HG03045 (cell line): ENCODE results near the gene MTFMT.
"Not testable (repeated sequence)": the region's sequence is repeated elsewhere in the genome, so short reads cannot be mapped to it uniquely, and the experiment has no call there.

Experiments
- ATAC-seq: cut with Tn5 transposase; IDR thresholded peaks from one replicate; pipeline ENCODE4 v1.9.1; 2021; ENCODE audit warnings: mild to moderate bottlenecking, moderate library complexity; ENCODE audit not compliant: unreplicated experiment

Gene MTFMT

DNA sequence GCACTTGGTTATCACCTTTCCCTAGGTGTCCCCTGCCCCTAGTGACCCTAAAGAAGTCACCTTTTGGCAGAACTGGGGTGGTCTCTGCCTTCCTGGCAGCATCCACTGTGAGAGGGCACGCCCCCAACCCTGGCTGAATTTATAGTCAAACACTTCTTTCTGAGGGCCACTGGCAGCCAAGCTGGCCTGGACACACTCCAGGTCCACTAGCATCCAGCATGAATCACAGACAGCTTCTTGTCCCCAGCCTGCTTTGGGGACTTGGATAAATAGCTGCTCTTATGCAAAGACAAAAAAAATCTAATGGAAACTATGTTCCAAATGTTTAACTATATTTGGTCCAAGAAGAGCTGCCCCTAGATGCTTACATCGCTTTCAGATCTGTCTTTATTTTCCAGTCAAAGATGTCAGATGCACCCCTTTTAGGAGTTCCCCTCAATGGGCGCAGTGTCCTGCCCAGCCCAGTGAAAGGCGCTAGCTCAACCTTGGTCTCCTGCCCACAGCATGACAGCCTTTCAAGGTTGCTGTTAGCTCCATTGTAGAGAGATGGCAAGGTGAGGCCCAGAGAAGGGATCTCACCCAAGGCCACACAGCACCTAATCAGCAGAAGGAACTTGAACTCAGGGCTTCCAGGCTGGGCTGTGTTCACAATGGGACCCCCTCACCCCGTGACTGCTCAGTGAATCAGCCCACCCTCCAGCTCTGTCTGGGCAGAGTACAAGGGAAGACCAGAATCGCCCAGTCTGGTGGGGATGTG lies 31.4 kb upstream of the MTFMT start:
- ATAC-seq, result no peak

DNA sequence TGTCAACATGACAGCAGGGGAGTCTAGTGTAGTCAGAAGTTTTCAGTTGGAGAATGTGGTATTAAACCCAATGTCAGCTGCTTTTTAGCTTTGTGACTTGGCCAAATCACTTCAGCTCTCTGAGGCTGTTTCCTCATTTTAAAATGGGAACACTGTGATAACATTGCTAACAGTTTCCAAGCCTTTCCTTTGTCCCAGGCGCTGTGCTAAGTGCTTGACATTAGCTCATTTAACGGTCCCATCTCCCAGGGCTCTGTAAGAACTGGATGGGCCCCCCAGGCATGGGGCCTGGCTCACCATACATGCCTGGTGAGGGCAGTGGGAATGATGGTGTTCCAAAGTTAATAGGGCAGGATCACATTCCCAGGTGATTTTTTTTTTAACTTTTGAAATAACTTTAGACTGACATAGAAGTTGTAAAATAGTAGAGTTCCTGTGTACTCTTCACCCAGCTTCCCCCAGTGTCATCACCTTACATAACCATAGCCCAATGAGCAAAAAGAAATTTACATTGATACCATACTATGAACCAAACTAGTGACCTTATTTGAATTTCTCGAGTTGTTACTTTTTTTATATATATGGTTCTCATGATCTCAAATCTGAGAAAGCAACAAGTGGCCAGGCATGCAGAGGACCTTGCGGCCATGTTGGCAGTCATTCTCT lies 30.6 kb upstream of the MTFMT start:
- no peak for ATAC-seq

DNA sequence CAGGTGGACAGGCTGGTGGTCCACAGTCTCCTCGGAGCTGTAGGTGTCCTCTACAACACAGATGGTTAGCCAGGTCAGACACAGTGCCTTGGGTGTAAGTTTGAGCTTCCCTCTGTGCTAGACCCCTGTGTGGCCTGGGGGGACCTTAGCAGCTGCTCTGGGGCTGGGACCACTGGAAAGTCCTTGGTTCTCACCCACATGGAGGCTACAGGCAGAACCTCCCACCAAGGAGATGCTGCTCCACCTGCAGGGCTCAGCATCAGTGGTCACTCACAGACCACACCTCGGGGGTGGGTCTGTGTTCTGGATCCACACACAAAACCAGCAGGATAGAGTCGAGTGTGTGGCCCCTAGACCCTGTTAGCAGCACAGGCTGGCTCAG lies 29.9 kb upstream of the MTFMT start:
- ATAC-seq, result no peak

DNA sequence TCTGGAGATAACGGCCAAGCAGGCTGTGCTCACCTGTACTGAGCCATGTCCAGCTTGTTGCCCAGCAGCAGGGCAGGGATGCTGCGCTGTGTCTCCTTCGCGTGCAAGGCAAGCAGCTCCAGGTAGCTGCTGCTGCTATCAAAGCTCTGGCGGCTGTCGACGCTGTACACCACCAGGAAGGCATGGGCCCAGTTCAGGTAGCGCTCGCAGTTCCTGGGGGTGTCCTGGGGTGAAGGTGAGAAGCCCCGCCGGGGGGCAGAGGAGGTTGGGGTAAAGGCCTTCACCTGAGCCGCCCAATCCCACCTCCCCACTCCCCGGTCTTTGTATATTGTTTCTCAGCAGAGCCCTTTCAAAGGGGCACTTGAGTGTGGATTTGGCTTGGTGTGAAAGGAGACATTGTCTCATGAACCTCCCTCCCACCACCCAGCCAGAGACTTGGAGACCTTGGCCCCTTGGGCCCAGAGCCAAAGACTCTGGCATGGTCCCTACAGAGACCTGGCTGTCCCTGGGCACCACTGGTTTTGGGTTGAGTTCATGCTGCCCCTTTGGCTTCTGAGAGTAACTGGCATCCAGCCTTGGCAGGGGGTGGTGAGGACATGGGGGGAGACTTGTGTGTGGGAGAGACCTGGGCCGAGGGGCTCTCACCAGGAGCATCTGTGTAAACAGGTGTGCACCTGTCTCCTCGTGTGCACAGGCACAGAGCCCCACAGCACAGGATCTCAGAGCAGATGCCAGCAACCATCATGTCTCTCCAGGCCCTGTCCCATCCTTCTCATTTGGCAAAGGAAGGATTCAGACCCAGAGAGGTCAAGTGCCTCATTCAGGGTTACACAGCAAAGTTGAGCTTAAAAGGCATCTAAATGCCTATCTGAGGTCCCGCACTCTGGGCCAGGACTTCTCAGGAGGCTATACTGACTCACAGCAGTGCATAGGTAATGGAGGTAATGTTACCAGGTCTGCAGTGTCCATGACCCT lies 29.2 kb upstream of the MTFMT start:
- ATAC-seq, result no peak

DNA sequence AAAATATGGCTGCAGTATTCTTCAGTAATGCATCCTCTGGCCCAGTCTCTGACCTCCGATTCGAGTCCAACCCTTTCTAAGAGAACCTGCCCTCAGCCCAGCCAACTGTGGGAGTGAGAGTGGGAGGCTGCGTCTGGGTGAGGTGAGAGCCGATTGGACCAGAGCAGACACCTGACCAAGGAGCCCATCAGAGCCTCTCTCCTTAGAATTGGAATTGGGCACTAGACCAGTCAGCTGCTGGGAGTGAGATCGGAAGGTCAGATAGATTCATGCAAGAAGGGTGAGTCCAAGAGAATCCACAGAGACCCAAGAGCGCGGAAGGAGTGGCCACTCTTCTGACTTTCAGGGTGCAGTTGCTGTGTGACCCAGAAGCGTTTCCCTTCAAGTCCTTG lies 28.1 kb upstream of the MTFMT start:
- no peak for ATAC-seq

DNA sequence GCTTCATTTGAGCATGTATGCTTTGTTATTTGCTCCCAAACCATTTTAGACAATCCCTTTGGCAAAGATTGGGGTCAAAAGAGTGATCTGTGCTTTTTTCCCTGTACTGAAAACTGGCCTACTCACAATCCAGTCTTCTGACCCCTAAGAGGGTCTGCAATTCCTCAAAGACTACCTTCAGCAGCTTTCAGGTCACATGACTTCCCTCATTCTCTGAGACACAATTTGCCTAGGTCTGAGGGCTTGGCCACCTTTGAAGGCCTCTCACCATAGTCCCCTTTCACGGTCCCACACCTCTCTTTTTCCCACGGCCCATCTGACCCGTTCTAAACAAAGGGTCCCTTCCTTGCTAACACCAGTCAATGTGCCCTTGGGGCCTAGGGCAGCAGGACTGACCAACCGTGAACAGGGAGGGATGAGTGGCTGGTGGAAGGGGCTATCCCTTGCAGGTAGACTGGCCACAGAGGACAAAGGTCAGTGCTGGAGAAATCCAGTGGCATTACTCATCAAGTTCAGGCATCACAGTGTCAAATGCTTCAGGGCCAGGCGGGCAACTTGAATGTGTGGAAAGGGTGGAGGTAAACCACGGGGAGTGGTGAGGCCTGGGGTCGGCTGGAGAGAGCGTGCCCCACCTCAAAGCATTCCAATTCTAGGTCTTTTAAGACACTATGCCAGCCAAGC lies 27.6 kb upstream of the MTFMT start:
- no peak for ATAC-seq

DNA sequence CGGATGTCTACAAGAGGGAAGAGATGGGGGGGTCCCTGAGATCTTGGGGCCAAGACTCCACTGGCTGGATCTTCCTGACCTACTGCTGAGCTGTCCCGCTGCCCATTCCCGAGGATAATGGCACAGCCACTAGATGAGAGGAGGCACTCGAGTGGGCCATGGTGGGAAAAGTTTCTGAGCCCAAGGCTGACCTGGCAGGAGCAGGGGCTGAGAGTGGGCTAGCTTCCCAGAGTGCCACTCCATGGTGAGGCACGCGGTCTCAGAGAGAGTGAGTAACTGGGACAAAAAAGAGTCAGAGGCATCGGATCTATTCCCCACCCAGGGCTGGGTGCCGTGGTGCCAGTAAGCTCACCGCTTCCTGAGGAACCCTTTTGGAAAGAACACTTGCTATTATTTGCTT lies 26.7 kb upstream of the MTFMT start:
- ATAC-seq, result no peak

DNA sequence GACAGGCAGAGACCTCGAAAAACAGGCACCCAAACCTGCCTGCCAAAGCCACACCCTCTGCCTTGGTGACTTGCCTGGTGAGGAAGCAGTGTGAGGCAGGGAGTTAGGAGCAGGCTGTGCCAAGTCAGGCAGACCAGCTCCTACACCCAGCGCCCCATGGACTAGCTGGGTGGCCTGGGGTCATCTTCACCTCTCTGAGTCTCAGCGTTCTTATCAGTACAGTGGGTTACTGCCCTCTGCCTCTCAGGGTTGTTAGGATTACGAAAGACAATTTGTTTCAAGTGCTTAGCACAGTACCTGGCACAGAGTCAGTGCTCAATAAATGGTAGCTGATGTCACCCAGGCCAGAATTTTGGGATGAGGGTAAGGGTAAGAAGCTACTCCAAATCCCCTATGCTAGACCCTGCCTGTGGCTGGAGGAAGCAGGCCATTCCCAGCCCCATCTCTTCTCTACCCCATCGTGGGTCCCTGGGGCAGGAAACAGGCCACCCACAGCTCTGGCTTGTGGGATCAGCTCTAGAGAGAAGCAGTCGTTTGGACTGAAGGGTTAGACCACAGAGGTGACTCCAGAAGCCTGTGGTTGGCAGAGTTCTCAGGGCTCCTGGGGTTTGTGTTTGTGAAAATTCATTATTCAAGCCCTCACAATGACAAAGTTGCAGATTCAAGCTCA lies 25.9 kb upstream of the MTFMT start:
- ATAC-seq, result no peak

DNA sequence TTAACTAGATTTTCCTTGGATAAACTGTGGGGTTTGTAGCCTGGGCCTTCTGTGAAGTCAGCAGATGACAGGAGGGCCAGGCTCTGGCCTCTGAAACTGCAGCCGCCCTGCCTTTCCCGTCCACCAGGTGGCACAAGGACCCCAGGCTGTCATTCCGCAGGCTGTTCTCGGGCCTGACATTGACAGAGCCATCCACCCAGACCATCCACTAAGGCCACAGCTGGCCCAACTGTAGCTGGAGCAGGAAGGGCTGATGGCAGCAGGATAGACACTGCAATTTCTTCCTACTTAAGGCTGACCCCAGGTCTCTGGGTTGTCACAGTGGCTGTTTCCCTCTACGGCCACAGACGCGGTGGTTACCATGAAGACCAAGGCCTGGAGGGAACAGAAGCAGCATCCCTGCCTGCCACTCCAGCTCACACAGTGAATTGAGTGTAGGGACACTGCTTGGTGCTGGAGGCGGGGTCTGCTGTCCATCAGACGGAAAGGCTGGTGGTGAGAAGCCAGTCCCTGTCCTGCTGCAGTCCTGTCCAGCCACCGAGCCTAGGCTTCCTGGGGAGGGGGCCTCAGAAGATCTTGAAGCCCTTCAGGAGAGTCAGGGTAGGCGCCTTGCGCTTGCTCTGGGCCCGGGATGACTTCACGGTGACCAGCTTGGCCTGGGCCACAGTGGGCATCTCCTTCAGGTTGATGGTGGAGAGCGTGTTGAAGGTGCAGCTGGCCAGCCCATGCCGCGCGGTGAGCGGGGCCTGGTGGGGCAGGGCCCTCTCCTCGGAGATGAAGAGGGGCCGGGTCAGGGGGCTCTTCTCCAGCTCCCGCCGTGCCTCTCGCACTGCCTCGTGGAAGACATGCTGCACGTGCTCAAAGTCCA lies 25.1 kb upstream of the MTFMT start:
- ATAC-seq, result no peak

DNA sequence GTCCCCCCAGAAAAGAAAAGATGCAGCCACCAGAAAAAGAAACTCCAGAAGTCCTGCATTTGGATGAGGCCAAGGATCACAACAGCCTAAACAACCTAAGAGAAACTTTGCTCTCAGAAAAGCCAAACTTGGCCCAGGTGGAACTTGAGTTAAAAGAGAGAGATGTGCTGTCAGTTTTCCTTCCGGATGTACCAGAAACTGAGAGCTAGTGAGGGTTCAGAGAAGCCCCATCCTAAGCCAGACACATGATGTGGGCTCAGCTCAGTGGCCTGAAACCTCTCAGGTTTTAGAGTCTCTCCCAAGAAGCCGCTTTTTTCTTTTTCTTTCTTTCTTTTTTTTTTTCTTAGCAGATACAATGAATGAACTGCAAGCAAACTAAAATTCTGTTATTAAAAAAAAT lies 23.5 kb upstream of the MTFMT start:
- no peak for ATAC-seq

DNA sequence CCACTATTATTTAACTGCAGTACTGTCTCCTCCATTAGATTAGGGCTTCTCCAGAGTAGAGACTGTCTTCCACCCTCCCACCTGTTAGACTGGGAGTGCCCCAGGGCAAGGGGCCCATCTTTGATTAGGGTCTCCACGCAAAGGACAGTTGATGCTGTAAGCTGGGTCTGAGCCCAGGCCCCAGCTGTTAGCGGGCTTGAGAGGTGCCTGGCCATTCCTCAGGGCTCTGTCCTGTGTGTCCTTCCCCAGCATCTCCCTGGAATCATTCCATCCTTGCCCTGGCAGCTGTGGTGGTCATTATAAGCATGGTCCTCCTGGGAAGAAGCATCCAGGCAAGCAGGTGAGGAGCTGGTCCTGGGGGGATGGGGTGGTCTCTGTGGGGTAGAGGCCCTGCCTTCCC lies 21.8 kb upstream of the MTFMT start:
- no peak for ATAC-seq

DNA sequence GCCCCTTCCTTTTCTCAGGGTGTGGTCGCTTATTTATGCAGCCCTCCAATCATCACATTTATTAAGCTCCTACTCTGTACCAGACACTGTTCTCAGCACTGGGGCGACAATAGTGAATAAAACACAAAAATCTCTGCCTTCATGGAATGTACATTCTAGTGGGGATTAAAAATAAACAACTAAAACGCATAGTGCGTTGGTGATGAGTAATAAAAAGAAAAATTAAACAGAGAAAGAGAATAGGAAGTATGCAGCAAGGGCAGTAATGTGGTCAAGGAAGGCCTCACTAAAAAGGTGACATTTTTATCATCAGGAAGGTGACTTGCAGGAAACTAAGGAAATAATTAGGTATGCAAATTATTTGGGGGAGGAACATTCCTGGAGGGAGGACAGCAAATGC lies 20.8 kb upstream of the MTFMT start:
- no peak for ATAC-seq

DNA sequence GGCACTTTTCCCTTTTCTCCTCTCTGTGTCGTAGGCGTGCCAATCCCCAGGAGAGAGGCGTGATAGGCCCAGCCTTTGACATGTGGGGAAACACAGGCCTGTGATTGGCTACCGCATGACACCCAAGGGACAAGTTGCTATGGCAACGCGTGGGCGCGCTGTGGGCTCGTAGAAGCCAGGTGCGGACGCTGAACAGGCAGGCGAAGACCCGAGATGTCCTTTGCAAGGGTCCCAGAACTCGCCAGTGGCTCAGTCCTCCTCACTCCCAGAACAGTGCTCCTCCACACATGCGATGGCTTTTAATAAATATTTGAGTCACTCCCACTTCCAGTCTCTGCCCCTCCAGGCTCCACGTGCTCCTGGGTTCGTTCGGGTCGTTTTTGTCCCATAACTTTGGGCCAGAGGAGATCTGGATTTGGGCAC lies 20.0 kb upstream of the MTFMT start:
- ATAC-seq, result peak; percentile 89

DNA sequence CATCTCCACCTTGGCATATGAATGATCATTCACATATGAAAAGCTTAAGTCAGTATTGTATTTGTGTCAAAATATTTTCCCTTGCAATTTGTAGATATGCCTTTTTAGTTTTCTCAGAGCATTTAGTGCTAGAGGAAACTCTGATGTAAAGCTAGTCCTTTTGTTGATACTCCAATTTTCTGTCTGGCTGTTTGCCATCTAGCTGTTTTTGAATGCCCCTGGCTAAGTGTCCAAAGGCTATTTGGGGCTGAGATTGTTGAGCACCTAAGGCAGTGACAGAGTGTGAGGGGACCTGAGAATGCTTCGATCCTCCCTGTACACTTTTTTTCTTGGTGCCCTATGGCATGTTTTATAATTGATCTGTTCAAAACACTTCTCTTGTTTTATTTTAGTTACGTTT lies 18.8 kb upstream of the MTFMT start:
- ATAC-seq, result no peak

DNA sequence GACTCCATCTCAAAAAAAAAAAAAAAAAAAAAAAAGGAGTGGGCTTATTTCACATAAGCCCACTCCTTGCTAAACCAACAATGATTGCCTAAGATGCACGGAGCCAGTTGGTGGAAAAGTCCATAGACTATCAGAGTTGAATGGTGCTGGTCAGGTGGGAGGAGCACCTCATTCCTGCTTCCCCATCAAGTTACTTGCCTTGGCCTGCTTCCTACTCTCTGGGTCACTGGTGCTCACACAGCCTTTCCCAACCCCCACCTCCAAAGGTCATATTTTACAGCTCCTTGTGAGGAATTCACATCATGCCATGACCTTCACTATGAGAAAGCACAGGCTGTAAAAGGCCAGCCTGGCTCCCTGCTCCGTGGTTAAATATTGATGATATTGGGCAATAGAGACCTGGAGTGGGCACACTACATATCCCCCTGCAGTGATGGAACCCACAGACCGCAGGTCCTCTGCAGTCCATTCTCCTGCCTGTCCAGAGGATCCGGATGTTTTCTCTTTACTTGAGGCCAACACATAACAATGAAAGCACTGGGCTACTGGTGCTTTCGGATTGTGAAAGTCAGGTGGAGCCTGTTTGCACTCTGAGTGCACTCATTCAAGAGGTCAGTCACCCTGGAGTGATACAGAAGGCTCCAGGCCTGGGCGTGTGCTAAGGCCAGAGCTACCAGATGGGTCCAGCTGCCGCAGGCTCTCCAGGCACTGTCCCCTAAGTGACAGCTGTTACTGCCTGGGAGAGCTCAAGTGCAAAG lies 15.5 kb upstream of the MTFMT start, which contains the start of gene SLC51B:
TSS of gene SLC51B (plus strand) at position 664 of the 758 bp plus-strand sequence. CDS start 4,618 bp downstream, outside the sequence.
- ATAC-seq, result no peak

DNA sequence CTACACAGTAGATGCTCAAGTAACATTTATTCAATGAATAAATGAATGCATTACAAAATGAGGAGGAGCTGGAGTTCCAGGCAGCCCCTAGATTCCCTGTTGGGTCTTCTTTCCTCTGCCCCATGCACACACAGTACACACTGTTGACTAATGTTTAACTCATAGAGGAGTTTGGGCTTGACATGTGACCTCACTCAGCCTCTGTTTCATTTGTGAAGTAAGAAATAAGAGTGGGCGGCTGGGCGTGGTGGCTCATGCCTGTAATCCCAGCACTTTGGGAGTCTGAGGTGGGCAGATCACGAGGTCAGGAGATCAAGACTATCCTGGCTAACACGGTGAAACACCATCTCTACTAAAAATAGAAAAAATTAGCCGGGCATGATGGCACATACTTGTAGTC lies 14.8 kb upstream of the MTFMT start:
- ATAC-seq, result not testable (repeated sequence)

DNA sequence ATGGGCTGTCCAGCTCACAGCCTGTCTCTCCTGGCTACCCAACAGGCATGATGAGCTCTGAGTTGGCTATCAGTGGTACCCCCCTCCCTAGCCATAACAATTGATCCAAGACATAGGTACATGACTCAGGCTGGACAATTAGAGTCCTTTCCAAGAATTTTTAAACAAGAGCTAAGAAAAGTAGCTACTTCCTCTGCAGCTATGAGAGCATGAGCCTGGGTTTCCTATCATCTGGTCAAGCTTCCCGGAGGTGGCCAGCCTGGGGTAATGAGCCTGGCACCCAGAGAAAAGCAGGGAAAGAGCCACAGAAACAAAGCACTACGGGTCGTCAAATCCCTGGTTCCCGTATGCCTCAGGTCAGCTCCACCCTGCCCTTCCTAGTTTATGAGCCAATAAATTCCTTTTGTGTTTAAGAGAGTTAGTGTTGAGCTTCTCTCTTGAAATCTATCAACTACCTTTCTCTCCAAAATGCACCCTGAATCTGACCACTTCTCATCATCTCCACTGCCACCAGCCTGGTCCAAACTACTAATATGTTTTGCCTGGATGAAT lies 13.4 kb upstream of the MTFMT start:
- ATAC-seq, result no peak

DNA sequence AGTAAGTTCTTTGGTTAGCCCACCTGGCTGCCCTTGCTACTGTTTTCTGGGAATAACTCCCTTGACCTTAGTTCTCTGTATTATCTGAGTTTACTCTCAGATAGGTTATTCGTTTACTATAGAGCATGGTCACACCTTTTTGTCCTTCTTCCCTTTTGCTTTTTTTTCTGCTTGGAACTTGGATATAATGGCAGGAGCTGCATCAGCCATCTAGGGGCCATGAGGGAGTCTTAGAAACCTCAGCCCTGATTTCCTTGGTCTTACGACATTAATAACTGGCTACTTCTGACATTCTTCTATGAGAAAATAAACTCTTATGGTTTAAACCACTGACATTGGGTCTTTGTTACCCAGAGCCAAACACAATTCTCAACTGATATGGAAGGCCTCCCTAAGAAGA lies 12.3 kb upstream of the MTFMT start:
- ATAC-seq, result no peak
